K562 (cell line): Measurements from ENCODE around the gene CDC42BPB. TPM values are rescaled to one million over a fixed set of nuclear protein-coding genes. Genes with fewer than 3 reads are reported as not detected.

Experiments
- ATAC-seq: fragments of 200-7000 bp; cut with Tn5 transposase; 3 replicates; pipeline ENCODE4 v1.9.1; 2020; ENCODE audit warnings: moderate library complexity
- BruUV-seq: library from RNA; stranded (reverse); fragments of 400-500 nt; replicated peaks from 2 replicates; lab custom pipeline; 2021; lab: Mats Ljungman, UMichigan
- CTCF ChIA-PET: fragments of 300-600 bp; formaldehyde crosslinking; extraction: SDS; loops from one replicate; lab custom pipeline; 2021; ENCODE audit warnings: low intra/inter-chr PET ratio; lab: Yijun Ruan, JAX
- POLR2A ChIA-PET: fragments of 300-600, 350-650 bp; sonication (Branson Sonifier 250); formaldehyde crosslinking; extraction: SDS; loops from one replicate; lab custom pipeline; 2021; ENCODE audit warnings: antibody characterized with exemption, inconsistent platforms; lab: Yijun Ruan, JAX
- DNase-seq, 4 experiments: peaks; one replicate each; pipeline versions ENCODE4 v3.0.0 to v3.0.0-alpha.2; 2011 to 2018; ENCODE audit warnings: low spot score in 3 of 4, mixed read lengths in 3 of 4; ENCODE audit errors: extremely low read depth in 1 of 4
- FAIRE-seq: peaks from 2 replicates; lab custom pipeline; 2011; peaks lifted over from hg19 to GRCh38; lab: Jason Lieb, UNC
- H2AFZ ChIP-seq: 2 replicates; pipeline ENCODE4 v1.6.0; 2011; ENCODE audit warnings: low read depth, low read length, control low read depth, inconsistent platforms
- H3K27ac ChIP-seq: fragments of 200-600 bp; 3 replicates; pipeline ENCODE4 v1.8.0; 2011; ENCODE audit warnings: low read depth, mild to moderate bottlenecking, control low read depth, inconsistent platforms, low read length, moderate library complexity, mixed read lengths; ENCODE audit errors: extremely low read depth
- H3K27me3 ChIP-seq, 2 experiments: fragments of 300-600 bp in 1 of 2; 2 replicates in 1 of 2; 3 replicates in 1 of 2; pipeline versions ENCODE4 v1.6.0 to v1.8.0; 2011; ENCODE audit warnings: inconsistent platforms in 2 of 2, low read length in 2 of 2, mild to moderate bottlenecking in 1 of 2, mixed read lengths in 1 of 2, moderate library complexity in 1 of 2; ENCODE audit not compliant: control insufficient read depth in 2 of 2, insufficient read depth in 2 of 2
- H3K36me3 ChIP-seq: fragments of 300-600 bp; 3 replicates; pipeline ENCODE4 v1.8.0; 2011; ENCODE audit warnings: mild to moderate bottlenecking, low read length, inconsistent platforms; ENCODE audit not compliant: control insufficient read depth, insufficient read depth
- H3K4me1 ChIP-seq, 2 experiments: fragments of 200-600 bp in 1 of 2; replicated peaks in 1 of 2; 2 replicates in 1 of 2; 3 replicates in 1 of 2; pipeline versions ENCODE4 v1.5.1 to v1.8.0; 2011; ENCODE audit warnings: inconsistent platforms in 2 of 2, low read length in 2 of 2, mild to moderate bottlenecking in 1 of 2, mixed read lengths in 1 of 2, moderate library complexity in 1 of 2; ENCODE audit not compliant: control insufficient read depth in 2 of 2, insufficient read depth in 2 of 2
- H3K4me2 ChIP-seq: 2 replicates; pipeline ENCODE4 v1.6.1; 2011; ENCODE audit warnings: low read length, control low read depth, inconsistent platforms, mixed read lengths; ENCODE audit not compliant: insufficient read depth
- H3K4me3 ChIP-seq: fragments of 200-600 bp; sonication (generic), shearing (Covaris generic); 2 replicates; pipeline ENCODE4 v1.5.1; 2016; ENCODE audit warnings: control low read depth, inconsistent platforms
- H3K79me2 ChIP-seq: fragments of 200-600 bp; 3 replicates; pipeline ENCODE4 v1.8.0; 2011; ENCODE audit warnings: low read length, inconsistent platforms; ENCODE audit not compliant: control insufficient read depth, insufficient read depth
- H3K9ac ChIP-seq, 2 experiments: 2 replicates each; pipeline versions ENCODE4 v1.6.0 to v1.6.1; 2011; ENCODE audit warnings: low read depth in 2 of 2, low read length in 2 of 2, control low read depth in 1 of 2, inconsistent platforms in 1 of 2, mild to moderate bottlenecking in 1 of 2, mixed read lengths in 1 of 2; ENCODE audit not compliant: insufficient read depth in 1 of 2
- H3K9me1 ChIP-seq: one replicate; pipeline ENCODE4 v1.6.0; 2011; ENCODE audit warnings: inconsistent platforms, mild to moderate bottlenecking, low read length, moderate library complexity; ENCODE audit not compliant: control insufficient read depth, insufficient read depth
- H3K9me3 ChIP-seq: replicated peaks from 2 replicates; pipeline ENCODE4 v1.5.1; 2011; ENCODE audit warnings: low read depth, low read length, inconsistent platforms; ENCODE audit not compliant: control insufficient read depth, insufficient read depth
- H4K20me1 ChIP-seq: replicated peaks from 2 replicates; pipeline ENCODE4 v1.6.1; 2011; ENCODE audit warnings: low read length, inconsistent platforms, mixed read lengths; ENCODE audit not compliant: control insufficient read depth, insufficient read depth
- ARID1B ChIP-seq: fragments of 450-650 bp; IDR thresholded peaks from 2 replicates; pipeline ENCODE4 v1.6.1; 2016; ENCODE audit warnings: antibody characterized with exemption, mild to moderate bottlenecking, inconsistent platforms
- BDP1 ChIP-seq: IDR thresholded peaks from 3 replicates; pipeline ENCODE4 v1.6.1; 2011; ENCODE audit not compliant: insufficient read length, insufficient read depth
- CC2D1A ChIP-seq: fragments of 450-650 bp; IDR thresholded peaks from 2 replicates; pipeline ENCODE4 v1.6.1; 2017; ENCODE audit warnings: mild to moderate bottlenecking
- COPS2 ChIP-seq: fragments of 450-650 bp; conservative IDR thresholded peaks from 2 replicates; pipeline ENCODE4 v1.6.1; 2016; ENCODE audit warnings: mild to moderate bottlenecking, moderate library complexity
- CREM ChIP-seq: IDR thresholded peaks from 2 replicates; pipeline ENCODE4 v1.6.1; 2014; ENCODE audit warnings: antibody characterized with exemption, low read depth
- HNRNPK ChIP-seq: fragments of 200-400 bp; formaldehyde crosslinking; IDR thresholded peaks from one replicate; pipeline ENCODE4 v1.6.1; 2018; ENCODE audit warnings: mild to moderate bottlenecking, low read depth, low read length; ENCODE audit not compliant: poor library complexity, severe bottlenecking
- KHSRP ChIP-seq: fragments of 450-650 bp; IDR thresholded peaks from 2 replicates; pipeline ENCODE4 v1.6.1; 2017
- KLF10 ChIP-seq: fragments of 250-450 bp; sonication (Bioruptor Pico); IDR thresholded peaks from 2 replicates; pipeline ENCODE4 v1.6.1; 2021; ENCODE audit warnings: matching md5 sums
- MAFG ChIP-seq: fragments of 450-650 bp; conservative IDR thresholded peaks from 2 replicates; pipeline ENCODE4 v1.6.1; 2016; ENCODE audit warnings: missing genetic modification characterization, missing compliant biosample characterization
- TFE3 ChIP-seq: fragments of 450-650 bp; formaldehyde crosslinking; IDR thresholded peaks from 2 replicates; pipeline ENCODE4 v1.4.0; 2020; ENCODE audit warnings: mild to moderate bottlenecking, mixed read lengths
- ZBTB49 ChIP-seq: sonication (generic); formaldehyde crosslinking; IDR thresholded peaks from 2 replicates; pipeline ENCODE4 v1.8.0; 2022; ENCODE audit warnings: missing genetic modification reagents, mild to moderate bottlenecking, borderline replicate concordance
- ZNF316 ChIP-seq: fragments of 450-650 bp; IDR thresholded peaks from 2 replicates; pipeline ENCODE4 v1.6.1; 2016
- WGBS: fragments of 100-300 bp; shearing (Covaris generic); methylation state at CpG from one replicate; pipeline ENCODE4 v1.1.6; 2016; ENCODE audit warnings: low coverage, mixed read lengths; ENCODE audit not compliant: insufficient coverage; ENCODE audit errors: missing lambda C conversion rate; 5-methylcytosine and 5-hydroxymethylcytosine counted together
- in situ Hi-C: fragments of 300-500 bp; cut with MboI; formaldehyde crosslinking; loops from 4 replicates; pipeline ENCODE4 v1.15.0; 2018; ENCODE audit warnings: inconsistent platforms, mixed read lengths
- intact Hi-C: fragments of 100-400 bp; cut with micrococcal nuclease; formaldehyde crosslinking; loops from 2 replicates; pipeline ENCODE4 v1.14.2; 2022
- polyA plus RNA-seq, 8 experiments: library from polyadenylated mRNA; depleted of rRNA in 4 of 8; stranded (reverse) in 5 of 8; unstranded in 3 of 8; fragments of >200 nt; fragmentation: Nextera tagmentation in 2 of 8; fragmentation: Illumina TruSeq in 1 of 8; extraction: Ambion mirVana in 2 of 8; extraction: Trizol in 1 of 8; gene quantifications; 2 replicates each; pipeline versions ENCODE4 v1.2.1 to v1.2.3, GENCODE V29; 2011 to 2014; ENCODE audit warnings: inconsistent platforms in 1 of 8, missing spikeins in 1 of 8
- total RNA-seq, 7 experiments: library from RNA; depleted of rRNA in 6 of 7; stranded (reverse); fragments of >200 nt in 6 of 7; fragmentation: Illumina TruSeq in 2 of 7; extraction: Trizol in 2 of 7; gene quantifications; 2 replicates each; pipeline versions ENCODE4 v1.2.1 to v1.2.3, GENCODE V29; 2011 to 2021; ENCODE audit warnings: low replicate concordance in 1 of 7
- TF ChIP-seq, protein P1 (sequence below): sonication (generic); formaldehyde crosslinking; IDR thresholded peaks from 2 replicates; pipeline ENCODE4 v1.8.0; 2022; ENCODE audit warnings: missing genetic modification reagents, mild to moderate bottlenecking, moderate library complexity, borderline replicate concordance

CDC42BPB gene
- total and polyA plus RNA-seq, 9 of the 15 experiments (the other 6 are each of a cell fraction or from before 2014, with no cell fraction given) = 0.07 to 24.3 (median 12.6) TPM

GRCh38 chr14:102915292-102916110 is 141.8 kb downstream of the CDC42BPB start:
- peaks cover 0 to 19% of the 10 kb centered on the region in 2 experiments; a peak in 1 of 5 replicates for H3K4me1 ChIP-seq

More at GRCh38 chr14:102915292-102916110, 141.8 kb downstream of the CDC42BPB start:
- no peak for DNase-seq
- CTCF ChIA-PET = no interaction called here
- Histone ChIP-seq H4K20me1 (no peaks in the 10 kb centered on the region; the same call in 1 of the 2 replicates), H3K9me1 (no peaks in the 10 kb centered on the region), H3K36me3 (no peaks in the 10 kb centered on the region), H3K79me2 (no peaks in the 10 kb centered on the region), H2AFZ (no peak overlapping the region), H3K9ac (peak overlapping the region in 1 of 2 experiments; percentile 5; a peak in 1 of 4 replicates), H3K4me3 (no peak overlapping the region), H3K4me2 (no peak overlapping the region), H3K27ac (no peak overlapping the region), H3K9me3 (no peaks in the 10 kb centered on the region), H3K27me3 (no peaks in the 10 kb centered on the region)
- POLR2A ChIA-PET = interaction anchor here (0.6 to 1.0 kb wide), 5 partner anchors 11 to 870 kb away, joined by 3 to 4 read pairs (median 3); no protein-coding TSS in a partner anchor
- WGBS = 63% methylated on average over 17 of the region's 19 CpGs
- TF ChIP-seq ZBTB49 (no peak), COPS2 (no peak), BDP1 (no peak), MAFG (tag) (no peak), KHSRP (no peak), CREM (no peak), ZNF316 (no peak), ARID1B (no peak), TFE3 (no peak), HNRNPK (no peak), CC2D1A (no peak), KLF10 (CRISPR knock-in tag) (no peak)
- TF ChIP-seq, protein P1, sequence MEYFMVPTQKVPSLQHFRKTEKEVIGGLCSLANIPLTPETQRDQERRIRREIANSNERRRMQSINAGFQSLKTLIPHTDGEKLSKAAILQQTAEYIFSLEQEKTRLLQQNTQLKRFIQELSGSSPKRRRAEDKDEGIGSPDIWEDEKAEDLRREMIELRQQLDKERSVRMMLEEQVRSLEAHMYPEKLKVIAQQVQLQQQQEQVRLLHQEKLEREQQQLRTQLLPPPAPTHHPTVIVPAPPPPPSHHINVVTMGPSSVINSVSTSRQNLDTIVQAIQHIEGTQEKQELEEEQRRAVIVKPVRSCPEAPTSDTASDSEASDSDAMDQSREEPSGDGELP (CRISPR knock-in tag) = no peak
- in situ Hi-C loops (loop anchor here (10.0 to 25.0 kb wide), 2 partner anchors 403 to 481 kb away; partner anchors contain the start of gene ANKRD9), intact Hi-C loops (loop anchor here (5.0 kb wide), 2 partner anchors 223 to 478 kb away; no protein-coding TSS in a partner anchor)
- no peak for FAIRE-seq
- no peak for ATAC-seq
- BruUV-seq = no TSS peak
